Lower leg skin (tissue), 4 donors: ENCODE results near the gene SIPA1. TPM values are rescaled to one million over a fixed set of nuclear protein-coding genes. Genes with fewer than 3 reads are reported as not detected.

Source experiments
- DNase-seq, 2 donors: peaks; one replicate each; pipeline ENCODE4 v3.0.0-alpha.2; 2019; ENCODE audit warnings: low spot score in 2 of 2
- H3K4me3 ChIP-seq: fragments of 200-600 bp; sonication (generic); 2 replicates; pipeline ENCODE4 v1.5.1; 2017; ENCODE audit warnings: mild to moderate bottlenecking, low read depth; ENCODE audit not compliant: poor library complexity, severe bottlenecking
- POLR2A ChIP-seq, 2 donors: fragments of 450-650 bp; IDR thresholded peaks; one replicate each; pipeline ENCODE4 v1.6.1; 2016 to 2017; ENCODE audit warnings: antibody characterized with exemption in 2 of 2, mild to moderate bottlenecking in 1 of 2, moderate library complexity in 1 of 2
- WGBS, 2 donors: methylation state at CpG; one replicate each; pipeline ENCODE4 v1.1.5; 2018; 5-methylcytosine and 5-hydroxymethylcytosine counted together
- intact Hi-C: fragments of 100-400 bp; cut with DNase I; formaldehyde crosslinking; loops from one replicate; pipeline ENCODE4 v1.15.0; 2023; ENCODE audit warnings: low total_unique reads
- total RNA-seq, 4 donors: library from RNA; depleted of rRNA; stranded (reverse); fragments of >200 nt; gene quantifications; one replicate each; pipeline ENCODE4 v1.1.0, GENCODE V29; 2016
- TF ChIP-seq, protein P1 (sequence below), 3 donors: fragments of 450-650 bp; IDR thresholded peaks; one replicate each; pipeline ENCODE4 v1.5.1; 2016; ENCODE audit warnings: antibody characterized with exemption in 3 of 3, mild to moderate bottlenecking in 3 of 3, moderate library complexity in 2 of 3

SIPA1 gene
- total RNA-seq, 4 donors from 2014 or later, result 25.3 to 34.4 (median 28.6) TPM

DNA sequence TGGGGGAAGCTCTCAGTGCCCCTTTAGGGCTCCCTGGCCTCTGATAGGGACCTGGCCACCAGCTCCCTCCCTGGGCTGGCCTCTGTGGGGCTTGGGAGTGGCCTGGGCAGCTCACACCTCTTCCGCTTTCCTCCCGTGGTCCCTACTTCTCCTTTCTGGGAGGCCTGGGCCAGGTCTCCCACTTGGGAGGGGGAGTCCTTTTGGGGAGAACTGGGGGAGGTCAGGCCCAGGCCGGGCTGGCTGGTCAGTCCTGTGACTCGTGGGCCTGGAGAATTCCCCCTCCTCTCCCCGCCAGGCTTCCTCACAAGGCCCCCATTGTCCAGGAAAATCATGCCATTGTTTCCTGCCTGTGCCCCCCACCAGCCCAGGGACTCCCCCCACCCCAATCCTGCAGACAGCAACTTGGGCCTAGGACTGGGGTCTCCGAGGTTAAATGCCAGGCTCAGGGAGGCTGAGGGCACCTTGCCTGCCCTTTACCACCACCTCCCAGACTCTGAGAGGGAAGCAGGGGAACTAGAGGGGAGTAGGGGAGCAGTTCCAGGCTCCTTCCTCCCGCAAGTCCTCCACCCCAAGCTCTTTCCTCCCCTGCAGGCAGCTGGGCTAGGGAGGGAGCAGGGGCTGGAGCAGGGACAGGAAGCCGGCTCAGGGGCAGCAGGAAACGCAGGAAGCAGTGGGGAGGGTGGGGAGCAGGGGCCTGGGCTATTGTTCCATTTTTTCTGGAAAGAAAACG is 26.7 kb upstream of the SIPA1 start:
- intact Hi-C loops, result loop anchor here (5.0 kb wide), 1 partner anchor 34 kb away; the partner anchor contains the start of gene EHBP1L1
- H3K4me3 ChIP-seq, result no peak overlapping the region
- TF ChIP-seq POLR2A (IDR thresholded peaks at IDR 0.05), result no peak
- TF ChIP-seq, protein P1, sequence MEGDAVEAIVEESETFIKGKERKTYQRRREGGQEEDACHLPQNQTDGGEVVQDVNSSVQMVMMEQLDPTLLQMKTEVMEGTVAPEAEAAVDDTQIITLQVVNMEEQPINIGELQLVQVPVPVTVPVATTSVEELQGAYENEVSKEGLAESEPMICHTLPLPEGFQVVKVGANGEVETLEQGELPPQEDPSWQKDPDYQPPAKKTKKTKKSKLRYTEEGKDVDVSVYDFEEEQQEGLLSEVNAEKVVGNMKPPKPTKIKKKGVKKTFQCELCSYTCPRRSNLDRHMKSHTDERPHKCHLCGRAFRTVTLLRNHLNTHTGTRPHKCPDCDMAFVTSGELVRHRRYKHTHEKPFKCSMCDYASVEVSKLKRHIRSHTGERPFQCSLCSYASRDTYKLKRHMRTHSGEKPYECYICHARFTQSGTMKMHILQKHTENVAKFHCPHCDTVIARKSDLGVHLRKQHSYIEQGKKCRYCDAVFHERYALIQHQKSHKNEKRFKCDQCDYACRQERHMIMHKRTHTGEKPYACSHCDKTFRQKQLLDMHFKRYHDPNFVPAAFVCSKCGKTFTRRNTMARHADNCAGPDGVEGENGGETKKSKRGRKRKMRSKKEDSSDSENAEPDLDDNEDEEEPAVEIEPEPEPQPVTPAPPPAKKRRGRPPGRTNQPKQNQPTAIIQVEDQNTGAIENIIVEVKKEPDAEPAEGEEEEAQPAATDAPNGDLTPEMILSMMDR (IDR thresholded peaks at IDR 0.05), result no peak
- WGBS, 2 donors, result 51 to 57% methylated on average over 9 to 10 of the region's 10 CpGs
- DNase-seq, result peak in 1 of 2 donors; percentile 40

DNA sequence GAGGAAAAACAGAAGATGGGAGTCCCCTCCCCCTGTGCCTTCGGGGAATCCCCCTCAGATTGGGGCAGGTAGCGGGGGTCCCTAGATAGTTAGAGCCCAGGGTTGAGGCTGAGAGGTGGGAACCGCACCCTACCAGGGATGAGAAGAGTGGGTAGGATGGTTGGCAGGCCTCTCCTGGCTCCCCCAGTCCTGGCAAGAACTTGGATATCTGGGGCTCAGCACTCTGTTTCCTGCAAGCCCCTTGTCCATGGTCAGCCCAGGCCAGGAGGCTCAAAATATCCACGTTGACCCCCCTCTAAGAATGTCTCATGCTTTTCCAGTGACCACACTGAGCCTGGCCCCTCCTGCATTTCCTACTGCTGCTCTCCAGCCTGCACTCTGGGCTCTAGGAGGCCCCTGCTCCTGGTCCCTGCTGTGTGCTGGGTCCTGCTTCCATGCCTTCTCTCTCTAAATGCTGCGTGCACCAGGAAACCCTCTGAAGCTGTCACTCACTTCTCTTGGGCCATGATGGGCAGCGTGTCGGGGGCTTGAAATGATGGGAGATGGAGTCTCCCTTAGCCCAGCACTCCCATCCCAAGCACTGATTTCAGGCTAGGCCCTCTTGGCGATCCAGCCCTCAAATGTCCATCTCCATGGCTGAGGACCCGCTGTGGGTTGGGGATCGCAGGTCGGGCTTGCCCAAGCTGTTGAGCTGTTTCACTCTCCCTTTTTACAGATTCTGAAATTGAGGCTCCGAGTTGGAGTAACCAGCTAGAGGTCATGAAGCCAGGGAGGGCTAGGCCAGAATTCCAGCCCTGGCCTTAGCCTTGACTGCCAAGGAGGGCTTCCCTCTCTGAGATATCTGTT is 25.9 kb upstream of the SIPA1 start:
- intact Hi-C loops, result loop anchor here (5.0 kb wide), 1 partner anchor 35 kb away; the partner anchor contains the start of gene EHBP1L1
- TF ChIP-seq, protein P1 (IDR thresholded peaks at IDR 0.05), result no peak
- no peak for TF ChIP-seq POLR2A (IDR thresholded peaks at IDR 0.05)
- 70 to 76% methylated on average over 12 of the region's 12 CpGs for WGBS, 2 donors
- DNase-seq, result no peak
- no peak overlapping the region for H3K4me3 ChIP-seq

DNA sequence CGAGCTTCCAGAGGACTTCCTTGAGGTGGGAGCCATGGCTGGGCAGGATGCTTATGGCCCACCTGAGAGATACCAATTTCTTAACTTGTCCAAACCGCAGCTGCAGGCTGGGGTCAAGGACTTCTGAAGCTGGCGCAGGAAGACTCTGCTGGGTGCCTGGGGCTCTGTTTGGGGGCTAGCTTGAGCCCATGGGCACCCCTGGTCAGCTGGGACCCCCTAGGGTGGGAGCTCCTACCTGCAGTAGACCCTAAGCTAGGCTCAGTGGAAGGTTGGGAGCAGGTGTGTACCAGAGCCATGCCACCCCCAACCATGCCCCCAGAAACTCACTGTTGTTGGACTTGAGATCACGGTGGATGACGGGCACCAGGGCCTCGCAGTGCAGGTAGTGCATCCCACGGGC is 25.2 kb upstream of the SIPA1 start:
- DNase-seq, result no peak
- intact Hi-C loops, result loop anchor here (5.0 kb wide), 1 partner anchor 35 kb away; the partner anchor contains the start of gene EHBP1L1
- TF ChIP-seq, protein P1 (IDR thresholded peaks at IDR 0.05), result no peak
- no peak for TF ChIP-seq POLR2A (IDR thresholded peaks at IDR 0.05)
- 58 to 72% methylated on average over 3 to 7 of the region's 7 CpGs for WGBS, 2 donors
- H3K4me3 ChIP-seq, result no peak overlapping the region

DNA sequence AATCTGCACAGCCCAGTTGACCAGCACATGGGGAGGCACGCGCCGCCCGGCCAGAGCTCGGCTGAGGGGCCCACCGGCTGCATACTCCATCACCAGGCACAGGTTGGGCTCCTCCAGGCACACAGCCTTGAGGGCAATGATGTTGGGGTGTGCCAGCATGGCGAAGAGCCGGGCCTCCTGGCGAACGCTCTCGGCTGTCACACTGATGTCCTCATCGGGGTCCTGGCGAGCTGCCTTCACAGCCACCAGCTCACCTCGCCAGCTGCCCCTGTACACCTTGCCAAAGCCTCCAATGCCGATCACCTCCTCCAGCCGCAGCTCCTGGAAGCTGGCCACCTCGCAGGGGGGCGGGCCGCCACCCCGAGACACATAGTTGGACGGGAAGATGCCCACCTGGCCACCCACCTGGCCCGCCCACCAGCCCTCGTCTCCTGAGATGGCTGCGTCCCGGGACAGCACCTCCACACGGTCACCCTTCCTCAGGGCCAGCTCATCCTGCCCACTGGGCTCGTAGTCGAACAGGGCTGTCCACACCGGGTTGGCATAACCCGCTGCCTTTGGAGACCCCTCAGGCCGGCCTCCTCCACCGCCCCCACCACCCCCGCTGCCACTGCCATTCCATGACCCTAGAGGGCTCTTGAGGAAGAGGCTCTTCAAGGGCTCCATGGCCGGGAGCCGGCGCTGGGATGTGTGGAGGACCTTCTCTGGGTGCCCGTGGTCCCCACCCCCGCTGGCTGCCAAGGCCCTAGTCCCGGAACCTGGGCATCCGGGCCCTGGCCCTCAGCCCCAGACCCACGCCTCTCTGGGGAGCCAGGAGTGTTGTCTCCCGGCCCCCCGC is 24.6 kb upstream of the SIPA1 start:
- peak overlapping the region; percentile 57 for H3K4me3 ChIP-seq
- WGBS, 2 donors, result 4 to 14% methylated on average over 18 to 37 of the region's 43 CpGs
- peak; percentile 37 to 90 for DNase-seq
- TF ChIP-seq POLR2A (IDR thresholded peaks at IDR 0.05), result no peak
- TF ChIP-seq, protein P1 (IDR thresholded peaks at IDR 0.05), result no peak
- intact Hi-C loops, result loop anchor here (5.0 kb wide), 1 partner anchor 36 kb away; the partner anchor contains the start of gene EHBP1L1

DNA sequence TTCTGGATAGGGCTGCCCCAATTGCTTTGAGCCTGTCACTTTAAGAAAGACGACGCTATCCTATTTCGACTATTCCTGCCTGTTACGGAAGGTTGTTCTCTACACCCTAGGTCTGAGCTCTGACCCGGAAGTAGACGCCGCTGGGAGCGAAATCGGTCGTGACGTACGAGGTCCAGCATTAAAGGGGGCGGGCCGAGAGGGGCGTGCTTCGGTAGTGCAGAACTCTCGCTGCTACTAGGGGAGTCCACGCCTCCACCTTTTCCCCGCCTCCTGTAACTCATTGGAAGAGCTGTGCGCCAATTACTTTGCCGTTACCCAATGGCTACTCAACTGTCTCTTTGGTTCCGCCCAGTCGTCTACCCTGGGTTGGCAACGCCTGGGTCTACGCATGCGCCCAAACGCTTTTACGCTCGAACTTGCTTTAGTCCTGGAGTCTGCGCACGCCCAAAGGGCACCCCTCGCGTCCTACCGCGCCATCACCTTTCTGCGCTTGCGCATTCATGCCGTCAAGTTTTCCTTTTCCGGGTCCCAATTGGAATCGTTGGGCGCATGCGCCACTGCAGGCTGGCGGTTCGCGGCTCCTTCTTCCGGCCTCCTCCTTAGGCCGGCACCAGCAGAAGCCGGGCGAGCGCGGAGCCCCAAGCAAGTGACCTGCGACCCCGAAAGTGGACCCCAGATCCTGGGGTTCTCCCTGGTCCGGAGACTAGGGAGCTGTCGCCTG is 22.5 kb upstream of the SIPA1 start, which contains the start of gene PCNX3:
Gene PCNX3 (plus strand): TSS at position 548 of the 721 bp plus-strand sequence. CDS start 536 bp downstream, outside the sequence.
- intact Hi-C loops, result no loop called here
- TF ChIP-seq, protein P1 (IDR thresholded peaks at IDR 0.05), result no peak
- TF ChIP-seq POLR2A (IDR thresholded peaks at IDR 0.05), result no peak
- H3K4me3 ChIP-seq, result peak within 1 kb of the TSS; percentile 79
- WGBS, 2 donors, result 0 to 1% methylated on average over 46 to 53 of the region's 55 CpGs
- DNase-seq, result peak; percentile 100
